ENCODE results near the gene ZBTB1. TPM values are rescaled to one million over a fixed set of nuclear protein-coding genes. Genes with fewer than 3 reads are reported as not detected.
"Not testable (repeated sequence)": the region's sequence is repeated elsewhere in the genome, so short reads cannot be mapped to it uniquely, and the experiment has no call there.

ZBTB1 gene
- total RNA-seq, 1 experiment from 2014 or later: 28.1 TPM

- no peak for DNase-seq (ENCODE audit: low read depth, low spot score)
- in situ Hi-C loops (cut with HindIII; ENCODE audit: low pct_unique_long_range_greater_than_20kb, low sequenced_read_pairs): no loop called here
Measured at GRCh38 chr14:64544607-64545312, 40.2 kb downstream of the ZBTB1 start.

DNA sequence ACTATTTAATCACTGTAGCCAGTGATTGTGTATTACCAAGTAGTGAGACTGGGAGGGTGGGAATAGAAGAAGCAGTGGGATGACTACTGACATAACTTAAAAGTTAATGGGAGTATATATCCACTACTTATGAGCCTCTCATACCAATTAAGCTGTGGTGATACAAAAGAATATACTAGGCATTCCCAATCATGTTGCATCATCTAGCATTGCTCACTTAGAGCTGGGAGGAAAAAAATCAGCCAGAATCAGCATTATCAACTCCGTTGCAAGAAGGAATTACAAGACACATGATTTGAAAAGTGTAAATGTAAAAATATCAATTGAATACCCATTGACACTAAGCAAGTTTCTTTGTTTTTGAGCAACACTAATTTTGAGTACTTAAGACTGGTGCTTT lies 44.4 kb downstream of the ZBTB1 start:
- in situ Hi-C loops (cut with HindIII; ENCODE audit: low pct_unique_long_range_greater_than_20kb, low sequenced_read_pairs): no loop called here
- no peak for DNase-seq (ENCODE audit: low read depth, low spot score)

DNA sequence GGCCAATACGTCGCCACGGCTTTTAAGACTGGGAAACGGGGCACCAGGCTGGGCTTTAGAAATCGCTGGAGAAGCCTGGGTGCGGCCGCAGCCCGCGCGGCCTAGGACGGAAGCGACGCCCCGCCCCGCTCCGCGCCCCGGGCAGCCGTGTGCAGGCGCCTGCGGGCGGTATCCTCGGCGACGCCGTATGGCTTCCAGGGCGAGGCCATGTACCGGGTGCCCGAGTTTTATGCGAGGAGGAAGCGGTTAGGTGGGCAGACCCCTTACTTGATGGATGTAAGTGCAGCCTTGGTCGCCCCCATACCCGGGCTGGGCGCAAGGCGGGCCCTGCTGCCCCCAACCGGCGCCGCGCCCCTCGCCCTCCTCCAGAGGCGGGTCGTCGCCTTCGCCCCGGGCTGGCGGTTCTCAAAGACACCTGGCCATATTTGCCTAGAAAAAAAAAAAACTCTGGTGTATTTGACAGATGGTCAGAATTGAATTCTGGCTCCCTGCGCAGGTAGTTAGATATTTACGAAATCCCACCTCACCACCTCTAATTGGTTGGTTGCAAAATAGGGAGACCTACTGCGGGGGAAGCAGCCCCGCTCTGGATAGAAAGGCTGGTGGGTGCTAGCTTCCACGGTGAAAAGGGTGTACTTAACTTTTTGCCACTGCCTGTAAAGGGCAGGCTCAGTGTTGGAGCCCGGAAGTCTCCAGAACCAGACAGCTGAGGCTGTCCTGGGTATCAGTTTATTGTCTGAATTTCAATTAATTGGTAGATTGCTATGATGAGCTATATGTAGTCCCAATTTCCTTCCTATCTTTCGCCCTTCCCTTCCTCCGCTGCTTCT lies 45.4 kb downstream of the ZBTB1 start, which contains the start of gene PPP1R36:
Gene PPP1R36, plus strand, starts transcription at position 171 of the 830 bp plus-strand sequence. Its CDS starts 37 bp downstream, at position 208.
- no peak for DNase-seq (ENCODE audit: low read depth, low spot score)
- in situ Hi-C loops (cut with HindIII; ENCODE audit: low pct_unique_long_range_greater_than_20kb, low sequenced_read_pairs): no loop called here

- no peak for DNase-seq (ENCODE audit: low read depth, low spot score)
- in situ Hi-C loops (cut with HindIII; ENCODE audit: low pct_unique_long_range_greater_than_20kb, low sequenced_read_pairs): no loop called here
Measured at GRCh38 chr14:64550621-64551333, 46.2 kb downstream of the ZBTB1 start.

DNA sequence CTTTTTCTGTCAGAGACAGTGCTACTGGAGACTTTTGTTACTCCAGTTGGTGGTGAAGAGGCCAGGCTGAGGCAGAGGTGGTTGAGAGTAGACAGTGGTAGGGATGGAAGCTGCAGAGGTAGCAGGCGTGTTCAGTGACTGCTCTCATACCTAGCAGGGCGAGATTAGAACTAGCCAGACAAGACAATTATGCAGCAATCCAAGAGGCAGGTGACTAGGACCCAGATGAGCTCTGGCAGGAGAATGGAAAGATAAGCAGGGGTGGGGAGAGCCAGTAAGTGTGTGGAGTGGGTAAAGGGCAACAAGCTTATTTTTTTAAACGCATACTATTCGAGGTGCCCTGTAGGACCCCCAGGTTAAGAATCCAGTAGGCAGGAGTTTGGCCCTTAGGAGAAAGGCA lies 50.0 kb downstream of the ZBTB1 start:
- in situ Hi-C loops (cut with HindIII; ENCODE audit: low pct_unique_long_range_greater_than_20kb, low sequenced_read_pairs): no loop called here
- no peak for DNase-seq (ENCODE audit: low read depth, low spot score)

DNA sequence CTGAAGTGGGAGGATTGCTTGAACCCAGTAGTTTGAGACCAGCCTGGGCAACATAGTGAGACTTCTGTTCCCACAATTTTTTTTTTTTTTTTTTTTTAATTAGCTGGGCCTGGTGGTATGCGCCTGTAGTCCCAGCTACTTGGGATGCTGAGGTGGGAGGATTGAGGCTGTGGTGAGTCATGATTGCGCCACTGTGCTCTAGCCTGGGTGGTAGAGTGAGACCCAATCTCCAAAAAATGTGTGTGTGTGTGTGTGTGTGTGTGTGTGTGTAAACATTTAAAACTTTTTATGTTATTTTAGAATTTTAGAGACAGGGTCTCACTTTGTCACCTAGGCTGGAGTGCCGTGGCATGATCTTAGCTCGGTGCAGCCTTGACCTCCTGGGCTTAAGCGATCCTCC lies 52.0 kb downstream of the ZBTB1 start:
- in situ Hi-C loops (cut with HindIII; ENCODE audit: low pct_unique_long_range_greater_than_20kb, low sequenced_read_pairs): no loop called here
- DNase-seq (ENCODE audit: low read depth, low spot score): no peak

DNA sequence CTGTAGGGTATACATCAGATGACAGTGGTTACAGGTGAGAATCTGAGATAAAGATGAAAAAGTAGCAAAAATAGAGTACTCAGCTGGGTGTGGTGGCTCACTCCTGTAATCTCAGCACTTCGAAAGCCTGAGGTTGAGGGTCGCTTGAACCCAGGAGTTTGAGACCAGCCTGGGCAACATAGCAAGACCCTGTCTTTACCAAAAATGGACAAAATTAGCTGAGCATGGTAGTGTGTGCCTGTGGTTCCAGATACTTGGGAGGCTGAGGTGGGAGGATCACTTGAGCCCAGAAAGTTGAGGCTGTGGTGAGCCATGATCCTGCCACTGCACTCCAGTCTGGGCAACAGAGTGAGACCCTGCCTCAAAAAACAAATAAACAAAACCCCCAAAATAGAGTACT lies 53.6 kb downstream of the ZBTB1 start:
- DNase-seq (ENCODE audit: low read depth, low spot score); in situ Hi-C loops (cut with HindIII; ENCODE audit: low pct_unique_long_range_greater_than_20kb, low sequenced_read_pairs): not testable (repeated sequence)

DNA sequence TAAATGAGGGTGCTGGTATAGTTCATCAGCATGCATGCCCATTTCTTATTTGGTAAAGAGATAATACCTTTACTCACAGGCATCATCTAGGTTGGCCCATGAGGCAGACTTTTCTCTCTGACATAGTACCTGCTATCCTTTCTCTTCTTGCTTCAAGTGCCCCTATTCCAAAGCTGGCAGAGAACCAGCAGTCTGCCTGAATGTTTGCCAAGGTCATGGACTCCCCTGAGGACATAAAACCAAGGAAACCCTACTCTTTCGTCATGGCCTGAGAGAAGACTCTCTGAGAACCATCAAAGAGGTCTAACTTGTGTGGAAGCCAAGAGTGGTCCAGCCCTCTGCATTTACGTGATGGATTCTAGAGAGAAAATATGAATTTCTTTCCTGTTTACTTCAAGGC lies 57.1 kb downstream of the ZBTB1 start:
- in situ Hi-C loops (cut with HindIII; ENCODE audit: low pct_unique_long_range_greater_than_20kb, low sequenced_read_pairs): no loop called here

GRCh38 chr14:64562436-64562835 lies 57.9 kb downstream of the ZBTB1 start:
- DNase-seq (ENCODE audit: low read depth, low spot score): no peak
- in situ Hi-C loops (cut with HindIII; ENCODE audit: low pct_unique_long_range_greater_than_20kb, low sequenced_read_pairs): no loop called here

More for the DNA sequence above, 57.1 kb downstream of the ZBTB1 start:
- DNase-seq (ENCODE audit: low read depth, low spot score): no peak

- in situ Hi-C loops (cut with HindIII; ENCODE audit: low pct_unique_long_range_greater_than_20kb, low sequenced_read_pairs): no loop called here
- no peak for DNase-seq (ENCODE audit: low read depth, low spot score)
Measured at GRCh38 chr14:64563696-64564095, 59.1 kb downstream of the ZBTB1 start.

DNA sequence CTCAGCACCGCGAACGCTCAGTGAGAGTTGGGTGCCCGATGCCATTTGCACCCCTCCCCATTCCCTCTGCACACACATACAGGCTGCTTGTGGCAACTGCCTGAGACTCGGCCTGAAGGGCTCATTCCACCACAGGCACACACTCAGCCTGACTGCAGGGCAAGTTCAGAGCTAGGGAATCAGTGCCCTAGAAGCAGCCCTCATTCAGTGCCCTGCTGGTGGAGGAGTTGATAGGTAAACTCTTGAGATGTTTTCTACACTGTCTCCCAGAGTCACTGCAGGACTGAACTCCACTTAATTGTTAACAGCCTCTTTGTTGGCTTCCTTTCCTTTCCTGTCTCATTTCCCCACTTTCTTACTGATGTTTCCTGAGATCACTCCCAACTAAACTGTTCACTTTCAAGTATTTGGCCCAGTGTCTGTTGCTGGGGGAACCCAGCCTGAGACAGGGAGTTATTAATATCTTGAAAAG lies 62.1 kb downstream of the ZBTB1 start:
- in situ Hi-C loops (cut with HindIII; ENCODE audit: low pct_unique_long_range_greater_than_20kb, low sequenced_read_pairs): no loop called here
- no peak for DNase-seq (ENCODE audit: low read depth, low spot score)

- in situ Hi-C loops (cut with HindIII; ENCODE audit: low pct_unique_long_range_greater_than_20kb, low sequenced_read_pairs): no loop called here
Measured at GRCh38 chr14:64569138-64569631, 64.6 kb downstream of the ZBTB1 start.

DNA sequence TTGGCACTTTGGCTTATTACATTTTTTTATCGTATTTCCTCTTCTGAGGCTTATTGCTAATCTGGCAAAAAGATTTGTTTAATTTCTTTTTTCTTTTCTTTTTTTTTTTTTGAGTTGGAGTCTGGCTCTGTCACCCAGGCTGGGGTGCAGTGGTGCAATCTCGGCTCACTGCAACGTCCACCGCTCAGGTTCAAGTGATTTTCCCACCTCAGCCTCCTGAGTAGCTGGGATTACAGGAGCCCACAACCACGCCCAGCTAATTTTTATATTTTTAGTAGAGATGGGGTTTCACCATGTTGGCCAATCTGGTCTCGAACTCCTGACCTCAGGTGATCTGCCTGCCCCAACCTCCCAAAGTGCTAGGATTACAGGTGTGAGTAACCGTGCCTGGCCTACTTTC lies 65.1 kb downstream of the ZBTB1 start:
- DNase-seq (ENCODE audit: low read depth, low spot score); in situ Hi-C loops (cut with HindIII; ENCODE audit: low pct_unique_long_range_greater_than_20kb, low sequenced_read_pairs): not testable (repeated sequence)

More at GRCh38 chr14:64569138-64569631, 64.6 kb downstream of the ZBTB1 start:
- DNase-seq (ENCODE audit: low read depth, low spot score): peak; percentile 66

GRCh38 chr14:64572386-64573104 lies 68.0 kb downstream of the ZBTB1 start:
- no peak for DNase-seq (ENCODE audit: low read depth, low spot score)

GRCh38 chr14:64573109-64573508 lies 68.5 kb downstream of the ZBTB1 start:
- peak; percentile 15 for DNase-seq (ENCODE audit: low read depth, low spot score)
- in situ Hi-C loops (cut with HindIII; ENCODE audit: low pct_unique_long_range_greater_than_20kb, low sequenced_read_pairs): no loop called here

More at GRCh38 chr14:64572386-64573104, 68.0 kb downstream of the ZBTB1 start:
- in situ Hi-C loops (cut with HindIII; ENCODE audit: low pct_unique_long_range_greater_than_20kb, low sequenced_read_pairs): no loop called here

All from SK-MEL-5 (cell line).